ENCODE results near the gene KRTAP10-5. TPM values are rescaled to one million over a fixed set of nuclear protein-coding genes. Genes with fewer than 3 reads are reported as not detected.
"Not testable (repeated sequence)": the region's sequence is repeated elsewhere in the genome, so short reads cannot be mapped to it uniquely, and the experiment has no call there.

Gene KRTAP10-5
- total RNA-seq, 2 donors from 2014 or later: not detected

DNA sequence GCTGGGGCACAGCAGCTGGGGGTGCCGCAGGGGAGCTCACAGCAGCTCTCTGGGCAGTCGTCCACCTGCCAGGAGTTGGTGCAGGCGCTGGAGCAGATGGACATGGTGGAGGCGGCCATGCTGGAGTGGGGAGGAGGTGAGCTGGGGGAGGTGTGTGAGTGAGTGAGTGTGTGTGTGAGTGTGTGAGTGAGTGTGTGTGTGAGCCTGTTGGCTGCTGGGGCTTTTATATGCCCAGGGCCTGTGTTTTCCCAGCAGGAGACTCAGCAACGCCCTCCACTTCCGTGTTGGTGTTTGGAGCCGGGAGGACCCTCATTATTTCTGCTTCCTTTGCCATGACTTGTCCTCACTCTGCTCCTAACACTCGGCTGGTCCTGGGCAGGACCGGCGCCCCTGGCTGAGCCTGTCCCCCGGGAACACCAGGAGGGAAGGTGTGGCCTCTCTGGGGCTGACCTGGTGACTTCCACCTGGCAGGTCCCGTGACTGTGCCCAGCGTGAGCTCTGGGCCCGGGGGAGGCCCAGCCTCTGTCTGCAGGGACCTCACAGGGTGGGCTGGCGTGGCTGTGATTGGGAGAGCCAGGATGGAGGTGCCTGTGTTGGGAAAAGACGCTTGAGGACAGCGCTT is 29.0 kb downstream of the KRTAP10-5 start, which contains the start of gene KRTAP10-2:
Gene KRTAP10-2 (minus strand): TSS at position 166 of the 622 bp plus-strand sequence. CDS start 47 bp downstream, at position 119.
- Mint-ChIP-seq H3K27ac (peak within 1 kb of the TSS; percentile 22 to 29), H3K9me3 (peaks cover 14 to 29% of the 10 kb centered on the region in 2 donors), H3K36me3 (peaks cover 20 to 27% of the 10 kb centered on the region in 2 donors)
- DNase-seq (ENCODE audit: low spot score in 2 of 2): peak in 1 of 2 donors; percentile 30
- no peak for ATAC-seq

DNA sequence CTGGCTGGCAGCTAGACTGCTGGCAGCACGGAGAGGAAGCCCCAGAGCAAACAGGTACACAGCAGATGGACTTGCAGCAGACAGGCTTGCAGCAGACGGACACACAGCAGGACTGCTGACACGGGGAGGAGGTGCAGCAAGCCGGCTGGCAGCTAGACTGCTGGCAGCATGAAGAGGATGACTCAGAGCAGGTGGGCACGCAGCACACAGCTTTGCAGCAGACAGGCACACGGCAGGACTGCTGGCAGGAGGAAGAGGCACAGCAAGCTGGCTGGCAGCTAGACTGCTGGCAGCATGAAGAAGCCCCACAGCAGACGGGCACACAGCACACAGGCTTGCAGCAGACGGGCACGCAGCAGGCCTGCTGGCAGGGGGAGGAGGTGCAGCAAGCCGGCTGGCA is 29.6 kb downstream of the KRTAP10-5 start:
- DNase-seq (ENCODE audit: low spot score in 2 of 2) (peak in 1 of 2 donors; percentile 25), ATAC-seq (no peak)
- Mint-ChIP-seq H3K36me3 (peaks cover 21 to 29% of the 10 kb centered on the region in 2 donors), H3K9me3 (peaks cover 15 to 31% of the 10 kb centered on the region in 2 donors), H3K27ac (peak overlapping the region; percentile 10 to 29)

DNA sequence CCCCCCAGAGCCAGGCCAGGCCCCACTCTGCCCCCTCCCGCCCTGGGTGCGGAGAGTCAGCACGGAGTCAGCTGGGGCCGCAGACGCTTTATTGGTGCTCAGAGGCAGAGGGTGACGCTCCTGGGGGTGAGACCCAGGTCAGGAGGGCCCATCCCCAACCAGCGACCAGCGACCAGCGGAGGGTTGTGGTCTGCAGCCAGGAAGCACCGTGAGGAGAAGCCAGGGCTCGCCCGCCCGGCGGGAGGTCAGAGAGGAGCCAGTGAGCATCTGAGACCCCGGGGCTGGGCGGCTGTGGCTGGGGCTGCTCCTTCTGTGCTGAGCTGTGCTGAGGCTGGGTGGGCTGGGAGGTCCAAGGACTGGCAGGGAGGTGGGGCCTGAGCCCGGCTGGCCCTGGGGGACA is 30.1 kb downstream of the KRTAP10-5 start:
- not testable (repeated sequence) for ATAC-seq
- peak in 1 of 2 donors; percentile 52 for DNase-seq (ENCODE audit: low spot score in 2 of 2)
- Mint-ChIP-seq H3K27ac (peak overlapping the region in 1 of 2 donors; percentile 29), H3K36me3 (peaks cover 21 to 29% of the 10 kb centered on the region in 2 donors), H3K9me3 (peaks cover 15 to 34% of the 10 kb centered on the region in 2 donors)

DNA sequence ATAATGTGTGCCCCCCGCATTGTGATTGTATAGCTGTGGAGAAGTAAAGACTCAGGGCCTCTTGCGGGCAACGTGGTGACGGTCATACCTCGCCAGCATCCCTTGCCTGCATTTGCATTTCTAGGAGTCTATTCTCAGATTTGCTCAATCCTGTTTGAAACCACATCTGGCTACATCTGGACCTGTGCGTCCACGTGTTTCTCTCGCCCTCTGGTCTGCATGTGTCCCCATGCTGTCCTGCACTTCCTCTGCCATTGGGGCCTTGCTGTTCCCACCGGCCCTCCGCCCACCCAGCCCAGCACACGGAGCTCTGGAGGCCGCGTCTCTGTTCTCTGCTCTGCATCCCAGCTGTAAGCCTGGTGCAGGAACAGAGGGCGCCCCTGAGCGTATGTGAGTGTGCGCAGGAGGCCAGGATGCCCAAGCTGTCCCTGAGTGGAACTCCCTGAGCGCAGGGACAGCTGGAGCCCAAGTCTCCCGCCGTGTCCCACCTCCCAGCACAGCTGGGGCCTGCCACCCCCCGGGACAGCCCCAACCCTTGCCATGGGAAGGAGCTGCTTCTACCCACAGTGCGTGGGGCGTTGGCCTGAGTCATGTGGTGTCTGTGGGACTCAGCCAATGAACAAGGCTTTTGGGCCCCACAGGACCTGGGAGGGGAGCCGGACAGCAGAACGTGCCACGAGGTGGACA is 30.7 kb downstream of the KRTAP10-5 start:
- H3K36me3 Mint-ChIP-seq: peaks cover 21 to 28% of the 10 kb centered on the region in 2 donors
- H3K9me3 Mint-ChIP-seq: peaks cover 15 to 32% of the 10 kb centered on the region in 2 donors
- DNase-seq (ENCODE audit: low spot score in 2 of 2) (peak in 1 of 2 donors; percentile 30), ATAC-seq (no peak)
- peak overlapping the region in 1 of 2 donors; percentile 19 for H3K27ac Mint-ChIP-seq

DNA sequence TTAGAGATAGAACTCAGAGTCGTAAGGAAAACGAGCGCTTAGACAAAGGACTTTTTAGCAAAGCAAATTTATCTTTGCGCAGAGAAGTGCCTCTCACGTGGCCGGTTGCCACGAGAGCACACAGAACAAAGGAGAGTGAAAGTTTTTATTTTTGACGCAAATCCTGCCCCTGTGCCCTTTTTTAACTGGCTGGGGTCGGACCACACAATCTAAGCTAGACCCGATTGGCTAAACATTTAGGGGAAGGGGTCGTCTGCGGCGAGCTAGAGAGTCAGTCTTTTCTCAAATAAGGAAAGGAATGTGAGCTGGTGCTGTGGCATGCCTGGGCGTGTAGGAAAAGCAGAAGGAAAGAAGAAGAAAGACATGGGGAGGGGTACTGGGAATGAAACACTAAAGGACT is 31.5 kb downstream of the KRTAP10-5 start:
- Mint-ChIP-seq H3K36me3 (peaks cover 21 to 26% of the 10 kb centered on the region in 2 donors), H3K27ac (peak overlapping the region; percentile 0 to 19), H3K9me3 (peaks cover 15 to 29% of the 10 kb centered on the region in 2 donors)
- no peak for ATAC-seq
- no peak for DNase-seq (ENCODE audit: low spot score in 2 of 2)

DNA sequence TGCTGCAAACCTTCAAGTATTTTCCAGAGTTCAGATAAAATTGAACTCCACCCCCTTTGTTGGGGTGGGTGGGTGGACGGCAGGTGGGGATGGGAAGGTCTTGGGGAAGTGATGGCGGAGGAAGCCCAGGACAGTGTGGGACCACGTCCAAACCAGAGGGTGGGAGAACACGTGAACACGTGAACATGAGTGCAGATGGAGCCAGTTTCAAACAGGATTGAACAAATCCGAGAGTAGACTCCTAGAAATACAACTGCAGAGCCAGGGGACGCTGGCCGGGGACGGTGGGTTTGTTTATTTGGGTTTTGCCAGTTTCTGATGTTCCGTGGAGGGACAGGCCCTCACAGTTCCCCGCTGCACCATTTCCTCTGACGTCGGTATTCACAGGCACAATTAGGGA is 32.0 kb downstream of the KRTAP10-5 start:
- H3K27ac Mint-ChIP-seq: peak overlapping the region in 1 of 2 donors; percentile 96

DNA sequence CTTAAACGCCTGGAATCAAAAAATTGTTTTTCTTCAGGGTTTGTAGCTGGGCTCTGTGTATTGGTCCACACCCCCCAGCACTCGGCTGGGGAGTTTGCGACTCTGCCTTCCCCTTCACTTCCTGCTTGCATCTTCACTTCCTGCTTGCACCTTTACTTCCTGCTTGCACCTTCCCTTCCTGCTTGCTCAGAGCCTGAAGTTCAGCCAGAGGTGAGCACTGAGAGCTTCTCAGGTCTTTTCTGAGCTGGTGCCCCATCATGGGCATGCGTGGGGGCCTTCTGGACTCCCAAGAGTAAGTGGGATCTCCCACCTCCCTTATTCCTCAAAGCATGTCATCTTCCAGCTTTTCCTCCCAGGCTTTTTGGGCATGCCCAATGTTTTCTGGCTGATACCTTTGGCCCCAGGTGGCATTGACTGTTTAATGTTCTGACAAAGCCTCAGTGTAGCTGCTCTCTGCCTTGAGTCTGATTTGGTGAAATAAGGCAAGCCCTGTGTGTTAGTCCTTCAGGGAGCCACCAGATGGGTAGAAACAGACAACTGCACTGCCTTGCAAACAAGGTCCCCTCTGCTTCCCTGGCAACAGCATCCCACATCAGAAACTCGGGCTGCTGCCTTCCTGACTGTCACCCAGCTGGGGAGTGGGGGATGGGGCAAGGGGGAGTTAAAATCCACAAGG is 32.6 kb downstream of the KRTAP10-5 start:
- ATAC-seq (peak in 1 of 2 donors; percentile 83), DNase-seq (ENCODE audit: low spot score in 2 of 2) (peak in 1 of 2 donors; percentile 48)
- peaks cover 15 to 20% of the 10 kb centered on the region in 2 donors for H3K9me3 Mint-ChIP-seq
- peak overlapping the region; percentile 87 to 96 for H3K27ac Mint-ChIP-seq
- peaks cover 19 to 21% of the 10 kb centered on the region in 2 donors for H3K36me3 Mint-ChIP-seq

More for the DNA sequence above, 32.0 kb downstream of the KRTAP10-5 start:
- ATAC-seq (no peak), DNase-seq (ENCODE audit: low spot score in 2 of 2) (peak in 1 of 2 donors; percentile 50)
- Mint-ChIP-seq H3K9me3 (peaks cover 15 to 26% of the 10 kb centered on the region in 2 donors), H3K36me3 (peaks cover 21 to 25% of the 10 kb centered on the region in 2 donors)

DNA sequence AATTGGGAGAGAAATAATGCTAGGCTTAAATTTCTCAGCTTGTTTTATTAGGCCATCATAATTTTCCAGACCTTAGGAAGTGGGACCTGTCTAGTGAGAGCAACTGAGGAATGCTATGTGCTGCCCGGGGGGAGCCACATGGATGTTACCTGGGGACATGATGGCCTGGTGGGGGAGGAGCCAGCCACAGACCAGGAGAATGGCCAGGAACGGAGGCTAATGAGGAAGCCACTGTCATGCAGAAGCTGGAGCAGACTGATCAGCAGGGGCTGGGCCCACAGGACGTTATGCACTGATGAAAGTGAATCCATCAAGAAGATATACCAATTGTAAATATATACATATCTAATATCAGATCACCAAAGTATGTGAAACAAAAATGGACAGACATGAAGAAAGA is 35.8 kb downstream of the KRTAP10-5 start:
- DNase-seq (ENCODE audit: low spot score in 2 of 2) (no peak), ATAC-seq (no peak)
- no peak overlapping the region for H3K27ac Mint-ChIP-seq
- peaks cover 17 to 21% of the 10 kb centered on the region in 2 donors for H3K36me3 Mint-ChIP-seq
- H3K9me3 Mint-ChIP-seq: peaks cover 15 to 19% of the 10 kb centered on the region in 2 donors

DNA sequence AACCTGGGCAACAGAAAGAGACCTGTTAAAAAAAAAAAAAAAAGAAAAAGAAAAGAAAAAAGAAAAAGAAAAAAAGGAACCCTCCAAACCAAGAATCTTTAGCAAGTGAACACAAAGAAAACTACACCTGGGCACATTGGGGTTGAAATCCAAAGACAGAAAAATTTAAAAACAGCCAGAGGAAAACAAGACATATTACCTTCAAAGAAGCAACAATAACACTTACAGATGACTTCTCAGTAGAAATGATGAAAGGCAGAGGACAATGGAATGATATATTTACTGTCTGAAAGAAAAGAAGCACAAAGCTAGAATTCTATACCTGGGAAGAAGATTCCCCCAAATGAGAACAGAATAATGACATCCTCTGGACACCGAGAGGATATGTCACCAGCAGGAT is 37.7 kb downstream of the KRTAP10-5 start:
- ATAC-seq: no peak
- H3K27ac Mint-ChIP-seq: no peak overlapping the region
- DNase-seq (ENCODE audit: low spot score in 2 of 2): no peak
- peaks cover 13 to 18% of the 10 kb centered on the region in 2 donors for H3K9me3 Mint-ChIP-seq
- peaks cover 14 to 15% of the 10 kb centered on the region in 2 donors for H3K36me3 Mint-ChIP-seq

DNA sequence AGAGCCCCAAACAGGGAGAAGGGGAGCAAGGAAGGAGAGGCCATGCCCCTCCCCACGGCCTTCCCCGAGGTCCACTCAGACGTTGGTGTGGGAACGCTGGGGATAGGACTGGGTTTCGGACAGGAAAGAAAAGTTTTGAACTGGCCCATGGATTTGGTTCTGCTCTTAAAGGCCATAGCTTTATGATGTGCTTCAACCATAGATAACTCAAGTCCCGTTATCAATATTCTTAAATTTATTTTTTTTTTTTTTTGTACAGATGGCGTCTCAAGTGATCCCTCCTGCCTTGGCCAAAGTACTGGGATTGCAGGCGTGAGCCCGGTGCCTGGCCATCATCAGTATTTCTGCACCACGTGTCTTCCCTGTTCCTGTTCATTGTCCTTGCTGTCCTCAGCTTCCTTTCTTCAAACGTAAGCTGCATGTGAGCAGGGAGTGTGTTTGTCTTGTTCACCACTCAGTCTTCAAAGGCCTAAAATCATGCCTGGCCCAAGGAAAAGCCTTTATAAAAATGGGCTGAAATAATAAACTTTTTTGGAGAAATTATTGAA is 39.6 kb downstream of the KRTAP10-5 start:
- no peaks in the 10 kb centered on the region for H3K36me3 Mint-ChIP-seq
- no peak for ATAC-seq
- no peak for DNase-seq (ENCODE audit: low spot score in 2 of 2)
- H3K27ac Mint-ChIP-seq: no peak overlapping the region
- peaks cover 0 to 4% of the 10 kb centered on the region in 2 donors for H3K9me3 Mint-ChIP-seq

DNA sequence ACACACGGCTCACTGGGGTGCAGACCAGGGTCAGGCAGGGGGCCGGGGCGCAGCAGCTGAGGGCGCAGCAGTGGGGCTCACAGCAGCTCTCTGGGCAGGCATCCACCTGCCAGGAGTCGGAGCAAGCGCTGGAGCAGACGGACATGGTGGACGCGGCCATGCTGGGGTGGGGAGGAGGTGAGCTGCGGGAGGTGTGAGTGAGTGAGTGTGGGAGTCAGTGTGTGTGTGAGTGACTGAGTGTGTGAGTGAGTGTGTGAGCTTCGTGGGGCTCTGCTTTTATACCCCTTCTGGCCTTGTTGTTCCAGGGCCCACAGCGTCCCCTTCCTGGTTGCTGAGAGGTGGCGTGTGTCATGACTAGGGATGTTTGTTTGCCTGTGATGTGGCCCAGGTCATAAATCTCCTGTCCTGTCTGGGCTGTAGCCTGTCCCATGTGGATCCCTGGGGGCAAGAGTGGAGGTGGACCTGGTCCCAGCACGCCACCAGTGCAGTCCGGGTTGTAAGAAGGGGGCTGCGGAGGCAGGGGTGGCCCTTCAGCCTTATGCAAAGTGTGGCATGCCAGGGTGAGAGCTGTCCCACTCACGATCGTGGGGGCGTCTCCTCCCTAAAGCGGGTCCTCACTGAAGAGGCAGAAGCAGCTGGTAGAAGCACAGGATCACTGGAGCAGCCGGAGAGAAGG is 40.3 kb downstream of the KRTAP10-5 start, which contains the start of gene KRTAP10-1:
Gene KRTAP10-1 (minus strand): TSS at position 205 of the 676 bp plus-strand sequence. CDS start 45 bp downstream, at position 160.
- no peaks in the 10 kb centered on the region for H3K36me3 Mint-ChIP-seq
- no peaks in the 10 kb centered on the region for H3K9me3 Mint-ChIP-seq
- ATAC-seq (no peak), DNase-seq (ENCODE audit: low spot score in 2 of 2) (peak in 1 of 2 donors; percentile 49)
- peak within 1 kb of the TSS in 1 of 2 donors; percentile 39 for H3K27ac Mint-ChIP-seq

DNA sequence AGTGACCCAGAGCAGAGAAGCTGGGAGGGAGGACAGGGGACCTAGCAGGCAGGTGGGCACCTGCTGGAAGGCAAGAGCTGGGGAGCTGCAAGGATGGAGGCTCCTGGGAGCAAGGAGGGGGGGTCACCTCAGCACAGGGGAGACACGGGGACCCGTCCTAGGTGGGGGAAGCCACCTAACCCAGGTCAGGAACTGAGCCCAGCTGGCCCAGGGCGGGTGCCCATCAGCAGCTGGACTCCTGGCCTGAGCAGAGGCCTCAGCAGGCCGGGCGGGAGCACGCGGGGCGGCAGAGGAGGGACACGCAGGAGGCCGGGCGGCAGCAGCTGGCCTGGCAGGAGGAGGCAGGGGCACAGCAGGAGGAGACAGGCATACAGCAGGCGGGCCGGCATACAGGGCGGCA is 41.4 kb downstream of the KRTAP10-5 start:
- Mint-ChIP-seq H3K9me3 (no peaks in the 10 kb centered on the region), H3K36me3 (no peaks in the 10 kb centered on the region), H3K27ac (no peak overlapping the region)
- peak in 1 of 2 donors; percentile 37 for DNase-seq (ENCODE audit: low spot score in 2 of 2)
- no peak for ATAC-seq

DNA sequence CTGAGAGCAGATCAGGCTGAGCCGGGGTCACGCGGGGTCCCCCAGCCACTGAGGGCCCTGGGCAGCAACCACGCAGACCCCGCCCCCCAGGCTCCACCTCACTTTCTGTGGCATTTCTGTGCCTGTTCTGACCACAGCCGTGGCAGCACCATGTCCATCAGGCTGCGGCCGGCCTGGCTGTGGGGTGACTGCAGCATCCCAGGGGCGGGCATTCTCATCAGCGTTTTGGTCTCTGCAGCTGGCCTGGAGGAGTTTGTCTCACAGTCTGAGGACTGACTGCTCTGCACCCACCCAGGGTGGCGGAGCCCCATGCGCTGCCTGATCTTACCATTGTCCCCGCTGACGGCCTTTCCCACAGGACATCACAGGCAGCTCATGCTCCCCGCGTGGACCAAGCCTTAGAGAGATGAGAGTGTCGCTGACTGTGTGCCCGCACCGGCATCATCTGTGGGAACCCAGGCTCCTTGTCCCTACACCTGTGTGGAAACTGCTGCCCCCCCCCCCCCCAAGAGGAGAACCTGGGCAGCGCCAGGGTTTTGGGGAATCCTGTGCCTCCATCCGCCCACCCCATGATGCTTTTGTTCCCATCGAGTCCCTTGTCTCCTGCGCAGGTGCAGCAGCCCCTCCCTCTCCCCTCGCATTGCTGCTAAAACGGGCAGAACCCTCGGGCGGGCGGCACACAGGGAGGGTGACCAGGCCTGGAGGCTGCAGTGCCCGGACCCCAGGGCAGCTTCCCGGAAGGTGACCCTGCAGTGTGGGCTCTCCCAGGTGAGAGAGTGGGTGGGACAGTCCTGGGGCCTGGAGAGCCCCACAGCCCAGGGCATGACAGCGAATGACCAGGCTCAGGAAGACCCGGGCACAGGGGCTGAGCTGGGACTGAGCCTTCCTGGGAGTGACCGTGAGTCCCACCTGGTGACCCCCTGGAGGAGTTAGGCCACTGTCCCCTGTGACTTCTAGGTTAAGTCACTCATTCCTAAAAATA is 42.2 kb downstream of the KRTAP10-5 start:
- Mint-ChIP-seq H3K9me3 (no peaks in the 10 kb centered on the region), H3K27ac (no peak overlapping the region), H3K36me3 (no peaks in the 10 kb centered on the region)
- peak in 1 of 2 donors; percentile 31 for DNase-seq (ENCODE audit: low spot score in 2 of 2)
- ATAC-seq: no peak

DNA sequence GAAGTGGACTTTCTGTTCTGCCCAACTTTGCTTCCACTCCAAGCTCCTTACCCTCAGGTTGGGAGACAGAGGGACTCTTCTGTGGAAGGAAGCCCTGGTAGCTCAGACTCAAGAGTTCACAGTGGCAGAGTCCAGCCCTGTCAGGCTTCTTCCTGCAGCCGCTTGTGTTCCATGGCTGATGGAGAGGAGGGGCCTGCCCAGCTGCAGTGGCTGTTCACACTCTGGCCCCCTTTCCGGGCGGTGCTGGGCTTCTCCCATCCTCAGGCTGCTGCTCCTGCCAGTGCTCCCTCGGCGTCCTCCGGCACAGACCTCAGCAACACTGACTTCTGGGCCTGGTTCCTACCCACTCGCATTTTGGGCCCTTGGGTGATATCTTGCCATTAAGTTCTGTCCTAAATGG is 44.4 kb downstream of the KRTAP10-5 start:
- Mint-ChIP-seq H3K27ac (no peak overlapping the region), H3K9me3 (no peaks in the 10 kb centered on the region), H3K36me3 (no peaks in the 10 kb centered on the region)
- no peak for DNase-seq (ENCODE audit: low spot score in 2 of 2)
- ATAC-seq: no peak

DNA sequence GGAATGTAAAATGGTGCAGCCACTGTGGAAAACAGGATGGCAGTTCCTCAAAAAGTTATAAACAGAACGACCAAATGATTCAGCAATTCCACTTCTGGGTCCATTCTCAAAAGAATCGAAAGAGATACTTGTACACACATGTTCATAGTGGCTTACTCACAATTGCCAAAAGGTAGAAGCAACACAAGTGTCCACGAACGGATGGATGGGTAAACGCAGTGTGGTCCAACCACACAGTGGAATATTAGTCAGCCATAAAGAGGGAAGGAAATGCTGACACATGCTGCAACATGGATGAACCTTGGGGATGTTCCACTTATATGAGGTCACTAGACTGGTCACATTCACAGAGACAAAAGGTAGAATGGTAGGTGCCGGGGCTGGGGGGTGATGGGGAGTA is 45.7 kb downstream of the KRTAP10-5 start:
- H3K9me3 Mint-ChIP-seq: no peaks in the 10 kb centered on the region
- H3K27ac Mint-ChIP-seq: no peak overlapping the region
- peak; percentile 46 to 77 for ATAC-seq
- H3K36me3 Mint-ChIP-seq: no peaks in the 10 kb centered on the region
- peak in 1 of 2 donors; percentile 26 for DNase-seq (ENCODE audit: low spot score in 2 of 2)
